Measurements from ENCODE around the gene ZNF423. TPM values are rescaled to one million over a fixed set of nuclear protein-coding genes. Genes with fewer than 3 reads are reported as not detected.

Gene ZNF423
- total and polyA plus RNA-seq, 2 of the 13 experiments (the other 11 are each of a cell fraction or from before 2014, with no cell fraction given) = 0.07 to 0.31 TPM

DNA sequence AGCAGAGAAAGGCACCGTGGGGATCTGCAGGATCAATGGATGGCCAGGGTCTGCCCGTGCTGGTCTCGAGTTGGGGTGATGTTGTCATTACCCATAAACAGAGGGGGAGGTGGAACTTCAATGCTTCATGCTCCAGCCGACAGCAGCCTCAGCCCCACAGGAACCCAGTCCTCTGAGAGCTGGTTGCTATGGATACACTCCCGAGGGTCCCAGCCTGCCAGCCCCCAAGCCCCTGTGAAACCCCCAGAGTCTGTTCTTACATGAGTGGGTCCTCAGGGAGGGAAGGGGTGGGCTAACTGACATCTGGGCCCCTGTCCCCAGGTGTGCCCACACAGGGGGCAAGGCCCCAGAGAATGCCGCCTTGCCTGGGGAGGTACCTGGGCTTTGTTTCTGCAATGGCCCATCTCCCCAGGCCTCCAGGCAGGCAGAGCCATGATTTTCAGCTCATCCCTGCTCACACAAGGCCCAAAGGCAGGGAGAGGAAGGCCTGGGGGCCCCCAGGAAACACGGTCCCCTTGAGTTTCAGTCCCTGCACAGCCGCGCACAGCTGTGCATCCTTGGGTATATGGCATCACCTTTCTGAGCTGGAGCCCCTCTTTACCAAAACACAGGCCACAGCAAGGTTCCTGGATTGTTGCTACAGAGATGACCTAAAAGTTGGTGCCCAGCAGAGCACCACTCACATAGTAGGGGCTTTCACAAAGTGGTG, 223.7 kb downstream of the ZNF423 start:
- no peaks in the 10 kb centered on the region for H3K79me2 ChIP-seq (ENCODE audit: insufficient read depth, low read length)
- no peak overlapping the region for H3K4me3 ChIP-seq (replicated peaks in 1 of 3; ENCODE audit: insufficient read depth in 1 of 3, low read depth in 2 of 3, low read length in 3 of 3)
- peaks cover 0 to 6% of the 10 kb centered on the region in 2 experiments; a peak in 2 of 5 replicates for H3K27me3 ChIP-seq (ENCODE audit: control insufficient read depth in 1 of 2, insufficient read depth in 2 of 2, low read length in 2 of 2)
- H4K20me1 ChIP-seq (ENCODE audit: insufficient read depth, low read length) = no peaks in the 10 kb centered on the region
- BruUV-seq (replicated peaks) = no TSS peak
- H3K27ac ChIP-seq (ENCODE audit: extremely low read length, insufficient read depth, low read length) = no peak overlapping the region
- no peak for ATAC-seq
- TF ChIP-seq, protein P1, sequence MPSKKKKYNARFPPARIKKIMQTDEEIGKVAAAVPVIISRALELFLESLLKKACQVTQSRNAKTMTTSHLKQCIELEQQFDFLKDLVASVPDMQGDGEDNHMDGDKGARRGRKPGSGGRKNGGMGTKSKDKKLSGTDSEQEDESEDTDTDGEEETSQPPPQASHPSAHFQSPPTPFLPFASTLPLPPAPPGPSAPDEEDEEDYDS (CRISPR knock-in tag; IDR thresholded peaks at IDR 0.05) = no peak
- no peak for TF ChIP-seq SMYD3 (CRISPR knock-in tag; IDR thresholded peaks at IDR 0.05)
- no peak for TF ChIP-seq KLF12 (CRISPR knock-in tag; IDR thresholded peaks at IDR 0.05; ENCODE audit: borderline replicate concordance)
- no peak for TF ChIP-seq TAF1 (CRISPR knock-in tag; IDR thresholded peaks at IDR 0.05)
- no peak for TF ChIP-seq ZNF878 (CRISPR knock-in tag; IDR thresholded peaks at IDR 0.05)
- TF ChIP-seq, protein P2, sequence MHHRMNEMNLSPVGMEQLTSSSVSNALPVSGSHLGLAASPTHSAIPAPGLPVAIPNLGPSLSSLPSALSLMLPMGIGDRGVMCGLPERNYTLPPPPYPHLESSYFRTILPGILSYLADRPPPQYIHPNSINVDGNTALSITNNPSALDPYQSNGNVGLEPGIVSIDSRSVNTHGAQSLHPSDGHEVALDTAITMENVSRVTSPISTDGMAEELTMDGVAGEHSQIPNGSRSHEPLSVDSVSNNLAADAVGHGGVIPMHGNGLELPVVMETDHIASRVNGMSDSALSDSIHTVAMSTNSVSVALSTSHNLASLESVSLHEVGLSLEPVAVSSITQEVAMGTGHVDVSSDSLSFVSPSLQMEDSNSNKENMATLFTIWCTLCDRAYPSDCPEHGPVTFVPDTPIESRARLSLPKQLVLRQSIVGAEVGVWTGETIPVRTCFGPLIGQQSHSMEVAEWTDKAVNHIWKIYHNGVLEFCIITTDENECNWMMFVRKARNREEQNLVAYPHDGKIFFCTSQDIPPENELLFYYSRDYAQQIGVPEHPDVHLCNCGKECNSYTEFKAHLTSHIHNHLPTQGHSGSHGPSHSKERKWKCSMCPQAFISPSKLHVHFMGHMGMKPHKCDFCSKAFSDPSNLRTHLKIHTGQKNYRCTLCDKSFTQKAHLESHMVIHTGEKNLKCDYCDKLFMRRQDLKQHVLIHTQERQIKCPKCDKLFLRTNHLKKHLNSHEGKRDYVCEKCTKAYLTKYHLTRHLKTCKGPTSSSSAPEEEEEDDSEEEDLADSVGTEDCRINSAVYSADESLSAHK (CRISPR knock-in tag; IDR thresholded peaks at IDR 0.05; ENCODE audit: borderline replicate concordance) = no peak
- no peak for TF ChIP-seq RXRB (CRISPR knock-in tag; IDR thresholded peaks at IDR 0.05; ENCODE audit: borderline replicate concordance)
- peaks cover 6% of the 10 kb centered on the region; the same call in 1 of the 2 replicates for H3K9me3 ChIP-seq (ENCODE audit: low read length)
- no peaks in the 10 kb centered on the region for H3K36me3 ChIP-seq (replicated peaks in 1 of 2; ENCODE audit: control insufficient read depth in 1 of 2, insufficient read depth in 2 of 2, low read length in 2 of 2)
- in situ Hi-C loops (cut with HindIII; ENCODE audit: extremely low pct_ligation_motif_present, low pct_unique_long_range_greater_than_20kb) = no loop called here
- POLR2A ChIA-PET = no interaction called here
- intact Hi-C loops (cut with micrococcal nuclease; ENCODE audit: unreplicated experiment) = no loop called here
- H2AFZ ChIP-seq (ENCODE audit: low read length) = no peak overlapping the region
- CTCF ChIA-PET (ENCODE audit: low intra/inter-chr PET ratio, low total read pairs) = no interaction called here
- H3K4me1 ChIP-seq (ENCODE audit: insufficient read depth, low read length) = no peaks in the 10 kb centered on the region
- H3K4me2 ChIP-seq (ENCODE audit: low read depth, low read length) = no peak overlapping the region
- 4% methylated on average over 5 of the region's 9 CpGs for WGBS (ENCODE audit: low lambda C conversion rate)
- no peak for DNase-seq (ENCODE audit: low spot score)
- no peak overlapping the region for H3K9ac ChIP-seq (ENCODE audit: insufficient read depth, low read depth, low read length)
- no peak for FAIRE-seq

Measured in HepG2 (cell line).